ENCODE data around the gene VIT.

Gene VIT

GRCh38 chr2:36843838-36844237, 147.3 kb downstream of the VIT start:
- in situ Hi-C loops (cut with MboI; ENCODE audit: low sequenced_read_pairs): no loop called here

- in situ Hi-C loops (cut with MboI; ENCODE audit: low sequenced_read_pairs): no loop called here
Measured at GRCh38 chr2:36849265-36849664, 152.8 kb downstream of the VIT start.

- in situ Hi-C loops (cut with MboI; ENCODE audit: low sequenced_read_pairs): no loop called here
Measured at GRCh38 chr2:36854241-36854640, 157.7 kb downstream of the VIT start.

- in situ Hi-C loops (cut with MboI; ENCODE audit: low sequenced_read_pairs): no loop called here
Measured at GRCh38 chr2:36855429-36855828, 158.9 kb downstream of the VIT start.

GRCh38 chr2:36857713-36858112, 161.2 kb downstream of the VIT start:
- in situ Hi-C loops (cut with MboI; ENCODE audit: low sequenced_read_pairs): no loop called here

GRCh38 chr2:36858551-36859365, 162.3 kb downstream of the VIT start:
- in situ Hi-C loops (cut with MboI; ENCODE audit: low sequenced_read_pairs): no loop called here

- in situ Hi-C loops (cut with MboI; ENCODE audit: low sequenced_read_pairs): no loop called here
Measured at GRCh38 chr2:36859366-36859792, 162.9 kb downstream of the VIT start.

GRCh38 chr2:36861896-36862295, 165.4 kb downstream of the VIT start:
- in situ Hi-C loops (cut with MboI; ENCODE audit: low sequenced_read_pairs): no loop called here
